Panc1 (cell line): ENCODE data around the gene RNF130. TPM values are rescaled to one million over a fixed set of nuclear protein-coding genes. Genes with fewer than 3 reads are reported as not detected.

ENCODE experiments used
- ATAC-seq: fragments of 200-7000 bp; cut with Tn5 transposase; 2 replicates; pipeline ENCODE4 v1.9.1; 2020; ENCODE audit warnings: mild to moderate bottlenecking, moderate library complexity
- BruUV-seq: library from RNA; stranded (reverse); fragments of 400-500 nt; replicated peaks from 2 replicates; lab custom pipeline; 2021; lab: Mats Ljungman, UMichigan
- CTCF ChIA-PET: fragments of 300-600 bp; sonication (Branson Sonifier 250); formaldehyde crosslinking; loops from one replicate; lab custom pipeline; 2022; ENCODE audit warnings: antibody characterized with exemption; lab: Charles Lee
- POLR2A ChIA-PET: fragments of 300-600 bp; sonication (Branson Sonifier 250); formaldehyde crosslinking; loops from one replicate; lab custom pipeline; 2022; ENCODE audit warnings: antibody characterized with exemption; lab: Charles Lee
- DNase-seq: peaks from one replicate; pipeline ENCODE4 v3.0.0-alpha.2; 2010; ENCODE audit warnings: low read depth, low spot score
- H3K27ac ChIP-seq: 2 replicates; pipeline ENCODE4 v1.5.1; 2011; ENCODE audit warnings: mild to moderate bottlenecking, low read length, inconsistent platforms
- H3K27me3 ChIP-seq: fragments of 200-500 bp; sonication (Bioruptor generic); 2 replicates; pipeline ENCODE4 v1.6.0; 2014; ENCODE audit warnings: low read length, inconsistent platforms; ENCODE audit not compliant: control insufficient read depth, insufficient read depth
- H3K36me3 ChIP-seq: fragments of 200-500 bp; sonication (Bioruptor generic); 2 replicates; pipeline ENCODE4 v1.5.1; 2014; ENCODE audit warnings: inconsistent platforms, mild to moderate bottlenecking, low read length, moderate library complexity; ENCODE audit not compliant: control insufficient read depth, insufficient read depth
- H3K4me1 ChIP-seq: 2 replicates; pipeline ENCODE4 v1.5.1; 2011; ENCODE audit warnings: inconsistent platforms, mild to moderate bottlenecking, low read length, moderate library complexity; ENCODE audit not compliant: control insufficient read depth, insufficient read depth
- H3K4me3 ChIP-seq, 2 experiments: 2 replicates each; pipeline ENCODE4 v1.5.1; 2011 to 2012; ENCODE audit warnings: low read depth in 2 of 2, low read length in 2 of 2, mild to moderate bottlenecking in 2 of 2, inconsistent platforms in 1 of 2, moderate library complexity in 1 of 2
- H3K9me3 ChIP-seq: fragments of 200-500 bp; sonication (Bioruptor generic); 2 replicates; pipeline ENCODE4 v1.5.1; 2014; ENCODE audit warnings: low read depth, mild to moderate bottlenecking, inconsistent platforms, low read length, moderate library complexity; ENCODE audit not compliant: control insufficient read depth, insufficient read depth
- POLR2AphosphoS5 ChIP-seq: IDR thresholded peaks from 2 replicates; pipeline ENCODE4 v1.6.1; 2012; ENCODE audit warnings: mild to moderate bottlenecking, low read depth, low read length, moderate library complexity
- REST ChIP-seq, 2 experiments: IDR thresholded peaks; 2 replicates each; pipeline ENCODE4 v1.6.1; 2011 to 2012; ENCODE audit warnings: low read depth in 2 of 2, control low read depth in 1 of 2, low read length in 1 of 2, mild to moderate bottlenecking in 1 of 2, moderate library complexity in 1 of 2; ENCODE audit not compliant: insufficient read depth in 1 of 2
- SIN3A ChIP-seq: IDR thresholded peaks from 2 replicates; pipeline ENCODE4 v1.6.1; 2012; ENCODE audit warnings: low read depth, mild to moderate bottlenecking, low read length, moderate library complexity, borderline replicate concordance; ENCODE audit not compliant: insufficient read depth
- TCF7L2 ChIP-seq: IDR thresholded peaks from 2 replicates; pipeline ENCODE4 v1.6.1; 2011; ENCODE audit warnings: mild to moderate bottlenecking, low read depth, low read length, inconsistent platforms
- in situ Hi-C: cut with HindIII; loops from 2 replicates; pipeline ENCODE4 v1.10.0; 2016; ENCODE audit warnings: low sequenced_read_pairs, low pct_unique_long_range_greater_than_20kb
- intact Hi-C: fragments of 100-400 bp; cut with micrococcal nuclease; formaldehyde crosslinking; loops from one replicate; pipeline ENCODE4 v1.10.0; 2022; ENCODE audit not compliant: unreplicated experiment
- total RNA-seq: library from RNA; stranded (reverse); gene quantifications from one replicate; pipeline ENCODE4 v1.2.1, GENCODE V29; 2021; ENCODE audit not compliant: unreplicated experiment
- TF ChIP-seq, protein P1 (sequence below): fragments of 450-650 bp; IDR thresholded peaks from 2 replicates; pipeline ENCODE4 v1.5.1; 2017; ENCODE audit warnings: mild to moderate bottlenecking

The RNF130 gene
- total RNA-seq, 1 experiment from 2014 or later, result 73.1 TPM

DNA sequence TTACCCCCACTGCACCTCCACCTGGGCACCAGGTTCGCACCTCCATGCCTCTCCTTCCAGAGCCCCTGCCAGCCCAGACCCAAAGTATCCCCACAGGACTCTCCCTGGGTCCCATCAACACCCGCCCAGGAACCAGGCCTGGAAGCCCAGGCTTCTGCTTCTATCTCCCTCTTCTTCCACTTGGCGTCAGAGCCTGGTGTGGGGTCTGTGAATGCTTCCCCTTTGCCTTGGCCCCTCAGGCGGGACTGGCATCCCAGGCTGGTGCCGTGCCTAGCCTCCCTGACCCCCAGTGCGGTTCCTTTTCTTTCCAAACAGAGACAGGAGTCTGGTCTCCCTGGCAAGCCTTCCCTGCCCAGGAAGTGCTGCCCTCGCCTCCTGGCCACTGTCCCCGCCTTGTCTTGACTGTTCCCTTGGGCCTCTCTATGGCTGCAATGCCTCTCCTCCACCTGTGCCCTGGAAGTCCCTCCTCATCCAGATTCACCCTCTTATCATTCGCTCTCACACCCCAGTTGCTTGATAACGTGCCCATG lies 156.1 kb downstream of the RNF130 start:
- intact Hi-C loops (no loop called here), in situ Hi-C loops (no loop called here)
- no peaks in the 10 kb centered on the region for H3K27me3 ChIP-seq
- ATAC-seq, result no peak
- no peaks in the 10 kb centered on the region for H3K4me1 ChIP-seq
- ChIA-PET CTCF (no interaction called here), POLR2A (no interaction called here)
- no peak for TF ChIP-seq SIN3A
- TF ChIP-seq REST (IDR thresholded peaks at IDR 0.05; ENCODE audit: insufficient read depth in 1 of 2, low read depth in 2 of 2, low read length in 1 of 2), result no peak
- TF ChIP-seq POLR2AphosphoS5, result no peak
- TF ChIP-seq, protein P1, sequence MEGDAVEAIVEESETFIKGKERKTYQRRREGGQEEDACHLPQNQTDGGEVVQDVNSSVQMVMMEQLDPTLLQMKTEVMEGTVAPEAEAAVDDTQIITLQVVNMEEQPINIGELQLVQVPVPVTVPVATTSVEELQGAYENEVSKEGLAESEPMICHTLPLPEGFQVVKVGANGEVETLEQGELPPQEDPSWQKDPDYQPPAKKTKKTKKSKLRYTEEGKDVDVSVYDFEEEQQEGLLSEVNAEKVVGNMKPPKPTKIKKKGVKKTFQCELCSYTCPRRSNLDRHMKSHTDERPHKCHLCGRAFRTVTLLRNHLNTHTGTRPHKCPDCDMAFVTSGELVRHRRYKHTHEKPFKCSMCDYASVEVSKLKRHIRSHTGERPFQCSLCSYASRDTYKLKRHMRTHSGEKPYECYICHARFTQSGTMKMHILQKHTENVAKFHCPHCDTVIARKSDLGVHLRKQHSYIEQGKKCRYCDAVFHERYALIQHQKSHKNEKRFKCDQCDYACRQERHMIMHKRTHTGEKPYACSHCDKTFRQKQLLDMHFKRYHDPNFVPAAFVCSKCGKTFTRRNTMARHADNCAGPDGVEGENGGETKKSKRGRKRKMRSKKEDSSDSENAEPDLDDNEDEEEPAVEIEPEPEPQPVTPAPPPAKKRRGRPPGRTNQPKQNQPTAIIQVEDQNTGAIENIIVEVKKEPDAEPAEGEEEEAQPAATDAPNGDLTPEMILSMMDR, result no peak
- no peak for TF ChIP-seq TCF7L2
- no TSS peak for BruUV-seq
- H3K4me3 ChIP-seq, result no peak overlapping the region
- no peaks in the 10 kb centered on the region for H3K36me3 ChIP-seq
- H3K27ac ChIP-seq, result no peak overlapping the region
- no peak for DNase-seq
- no peaks in the 10 kb centered on the region for H3K9me3 ChIP-seq

DNA sequence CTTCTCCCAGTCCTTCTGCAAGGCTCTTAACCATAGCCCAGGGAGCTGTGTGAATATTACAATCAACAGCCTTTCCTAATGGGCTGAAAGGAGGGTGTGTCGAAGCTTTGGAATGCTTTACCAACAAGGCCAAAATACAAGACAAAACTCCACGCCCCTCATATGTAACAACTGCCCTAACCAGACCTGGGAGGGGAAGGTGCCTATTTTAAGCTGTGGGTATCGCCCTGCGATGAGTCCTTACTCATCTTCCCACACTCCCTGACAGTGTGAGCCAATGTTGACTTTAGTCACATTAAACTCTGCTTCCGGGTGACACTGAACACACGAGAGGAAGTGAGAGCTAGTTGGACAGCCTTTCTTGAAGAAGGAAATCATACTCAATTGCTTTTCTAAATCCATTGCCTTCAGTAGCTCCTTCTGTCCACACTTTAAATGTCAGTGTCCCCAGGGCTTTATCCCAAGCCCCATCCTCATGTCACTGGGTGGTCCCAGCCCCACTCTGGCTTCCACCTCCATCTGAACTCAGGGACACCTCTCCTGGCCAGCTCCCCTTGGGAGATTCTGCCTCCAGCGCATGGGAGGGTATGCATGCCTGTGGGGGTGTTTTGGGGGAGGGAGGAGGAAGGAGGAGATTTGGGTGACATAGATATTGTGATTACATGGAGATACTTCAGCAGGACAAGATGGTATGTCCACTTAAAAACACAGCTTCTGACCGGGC lies 157.4 kb downstream of the RNF130 start:
- no peak overlapping the region for H3K4me3 ChIP-seq
- ChIA-PET POLR2A (no interaction called here), CTCF (no interaction called here)
- TF ChIP-seq TCF7L2 (no peak), POLR2AphosphoS5 (no peak)
- TF ChIP-seq, protein P1, result no peak
- ATAC-seq, result no peak; the same call in 1 of the 2 replicates
- intact Hi-C loops (no loop called here), in situ Hi-C loops (no loop called here)
- H3K4me1 ChIP-seq, result no peaks in the 10 kb centered on the region
- H3K9me3 ChIP-seq, result no peaks in the 10 kb centered on the region
- peak; percentile 56 for DNase-seq
- BruUV-seq, result no TSS peak
- H3K27me3 ChIP-seq, result no peaks in the 10 kb centered on the region
- no peaks in the 10 kb centered on the region for H3K36me3 ChIP-seq
- H3K27ac ChIP-seq, result no peak overlapping the region
